Fibroblast of mammary gland (primary cell): Measurements from ENCODE around the gene ZNF598.
A peak's percentile ranks its signal among the peaks of the same experiment; 100 is the strongest.

Experiments
- DNase-seq: peaks from one replicate; pipeline ENCODE4 v3.0.0-alpha.2; 2010; ENCODE audit warnings: low read depth
- H3K4me3 ChIP-seq: 2 replicates; pipeline ENCODE4 v1.5.1; 2011; ENCODE audit warnings: low read depth, mild to moderate bottlenecking, low read length, moderate library complexity; ENCODE audit not compliant: control insufficient read depth
- TF ChIP-seq, protein P1 (sequence below): conservative IDR thresholded peaks from 2 replicates; pipeline ENCODE4 v1.5.1; 2011; ENCODE audit warnings: low read depth, low read length, inconsistent platforms; ENCODE audit not compliant: control insufficient read depth, insufficient read depth

ZNF598 gene

DNA sequence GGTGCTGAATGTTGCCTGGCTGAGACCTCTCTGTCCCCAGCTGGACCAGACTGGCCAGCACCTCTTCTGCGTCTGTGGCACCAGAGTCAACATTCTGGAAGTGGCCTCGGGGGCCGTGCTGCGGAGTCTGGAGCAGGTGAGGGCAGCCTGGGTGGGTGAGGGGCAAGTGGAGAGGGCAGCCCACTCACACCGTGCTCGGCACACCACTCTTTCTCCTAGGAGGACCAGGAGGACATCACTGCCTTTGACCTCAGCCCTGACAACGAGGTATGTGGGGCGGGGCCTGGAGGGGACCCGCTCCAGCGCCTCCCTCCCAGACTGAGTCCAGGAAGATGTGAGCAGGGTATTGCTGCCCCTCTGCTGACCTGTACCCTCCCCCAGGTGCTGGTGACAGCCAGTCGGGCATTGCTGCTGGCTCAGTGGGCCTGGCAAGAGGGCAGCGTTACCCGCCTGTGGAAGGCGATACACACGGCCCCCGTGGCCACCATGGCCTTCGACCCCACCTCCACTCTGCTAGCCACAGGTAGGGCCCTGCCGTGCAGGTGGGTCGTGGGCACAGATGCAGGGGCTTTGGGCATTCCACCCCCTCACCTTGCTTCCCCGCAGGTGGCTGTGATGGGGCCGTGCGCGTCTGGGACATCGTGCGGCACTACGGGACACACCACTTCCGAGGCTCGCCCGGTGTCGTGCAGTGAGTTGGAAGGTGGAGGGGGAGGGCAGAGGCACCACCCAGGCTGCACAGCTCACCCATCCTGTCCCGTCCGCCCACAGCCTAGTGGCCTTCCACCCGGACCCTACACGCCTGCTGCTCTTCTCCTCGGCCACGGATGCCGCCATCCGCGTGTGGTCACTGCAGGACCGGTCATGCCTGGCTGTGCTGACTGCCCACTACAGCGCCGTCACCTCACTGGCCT, 35.2 kb downstream of the ZNF598 start:
- no peak overlapping the region for H3K4me3 ChIP-seq
- DNase-seq, result no peak
- TF ChIP-seq, protein P1, sequence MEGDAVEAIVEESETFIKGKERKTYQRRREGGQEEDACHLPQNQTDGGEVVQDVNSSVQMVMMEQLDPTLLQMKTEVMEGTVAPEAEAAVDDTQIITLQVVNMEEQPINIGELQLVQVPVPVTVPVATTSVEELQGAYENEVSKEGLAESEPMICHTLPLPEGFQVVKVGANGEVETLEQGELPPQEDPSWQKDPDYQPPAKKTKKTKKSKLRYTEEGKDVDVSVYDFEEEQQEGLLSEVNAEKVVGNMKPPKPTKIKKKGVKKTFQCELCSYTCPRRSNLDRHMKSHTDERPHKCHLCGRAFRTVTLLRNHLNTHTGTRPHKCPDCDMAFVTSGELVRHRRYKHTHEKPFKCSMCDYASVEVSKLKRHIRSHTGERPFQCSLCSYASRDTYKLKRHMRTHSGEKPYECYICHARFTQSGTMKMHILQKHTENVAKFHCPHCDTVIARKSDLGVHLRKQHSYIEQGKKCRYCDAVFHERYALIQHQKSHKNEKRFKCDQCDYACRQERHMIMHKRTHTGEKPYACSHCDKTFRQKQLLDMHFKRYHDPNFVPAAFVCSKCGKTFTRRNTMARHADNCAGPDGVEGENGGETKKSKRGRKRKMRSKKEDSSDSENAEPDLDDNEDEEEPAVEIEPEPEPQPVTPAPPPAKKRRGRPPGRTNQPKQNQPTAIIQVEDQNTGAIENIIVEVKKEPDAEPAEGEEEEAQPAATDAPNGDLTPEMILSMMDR, result no peak

DNA sequence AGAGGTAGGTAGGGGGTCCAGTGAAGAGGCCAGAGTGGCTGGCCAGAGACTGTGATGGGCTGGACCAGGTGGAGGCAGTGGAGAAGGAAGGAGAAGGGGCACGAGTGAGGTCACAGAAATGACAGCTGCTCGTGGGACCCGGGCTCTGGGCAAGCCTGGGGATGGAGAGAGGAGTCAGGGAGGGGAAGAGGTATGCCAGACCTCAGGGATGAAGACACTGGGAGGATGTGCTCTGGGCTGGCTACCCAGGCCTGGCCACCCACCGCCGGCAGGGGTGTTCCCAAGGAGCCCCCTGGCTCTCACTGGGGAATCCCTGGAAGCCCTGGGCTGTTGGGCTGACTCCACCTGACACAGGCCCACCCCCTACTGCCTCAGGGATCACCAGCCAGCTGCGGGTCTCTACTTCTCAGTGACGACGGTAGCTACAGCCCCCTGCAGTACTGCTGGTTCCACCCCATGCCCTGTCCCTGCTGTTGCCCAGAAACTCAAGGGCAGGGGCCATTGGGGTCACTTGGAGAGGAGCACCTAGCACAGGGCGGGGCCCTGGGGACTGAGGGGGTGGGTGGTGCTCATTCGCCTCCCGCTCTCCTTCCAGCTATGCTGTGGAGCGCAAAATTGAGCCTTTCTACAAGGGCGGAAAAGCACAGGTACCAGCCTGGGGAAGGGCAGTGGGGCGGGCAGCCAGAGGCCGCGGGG, 36.0 kb downstream of the ZNF598 start:
- H3K4me3 ChIP-seq, result no peak overlapping the region
- DNase-seq, result no peak
- TF ChIP-seq, protein P1, result no peak

DNA sequence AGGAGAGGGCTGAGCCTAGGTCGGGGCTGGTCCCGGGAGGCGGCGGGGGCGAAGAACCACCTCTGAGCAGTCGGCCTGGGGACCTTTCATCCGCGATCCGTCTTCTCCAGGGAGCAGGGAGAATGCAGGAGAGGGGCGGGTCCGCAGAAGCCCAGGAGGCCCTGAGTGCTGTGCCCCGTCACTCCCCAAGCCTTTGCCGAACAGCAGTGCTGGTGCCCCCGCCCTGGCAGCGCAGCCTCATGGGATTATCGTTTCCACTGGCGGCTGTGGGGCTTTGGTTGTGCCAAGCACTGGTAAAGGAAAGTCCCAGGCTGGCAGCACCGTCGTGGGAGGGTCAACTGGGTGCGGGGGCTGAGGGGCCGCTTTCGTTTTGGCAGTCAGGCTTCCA, 37.1 kb downstream of the ZNF598 start:
- no peak for DNase-seq
- peak overlapping the region; percentile 82 for H3K4me3 ChIP-seq
- TF ChIP-seq, protein P1, result no peak

DNA sequence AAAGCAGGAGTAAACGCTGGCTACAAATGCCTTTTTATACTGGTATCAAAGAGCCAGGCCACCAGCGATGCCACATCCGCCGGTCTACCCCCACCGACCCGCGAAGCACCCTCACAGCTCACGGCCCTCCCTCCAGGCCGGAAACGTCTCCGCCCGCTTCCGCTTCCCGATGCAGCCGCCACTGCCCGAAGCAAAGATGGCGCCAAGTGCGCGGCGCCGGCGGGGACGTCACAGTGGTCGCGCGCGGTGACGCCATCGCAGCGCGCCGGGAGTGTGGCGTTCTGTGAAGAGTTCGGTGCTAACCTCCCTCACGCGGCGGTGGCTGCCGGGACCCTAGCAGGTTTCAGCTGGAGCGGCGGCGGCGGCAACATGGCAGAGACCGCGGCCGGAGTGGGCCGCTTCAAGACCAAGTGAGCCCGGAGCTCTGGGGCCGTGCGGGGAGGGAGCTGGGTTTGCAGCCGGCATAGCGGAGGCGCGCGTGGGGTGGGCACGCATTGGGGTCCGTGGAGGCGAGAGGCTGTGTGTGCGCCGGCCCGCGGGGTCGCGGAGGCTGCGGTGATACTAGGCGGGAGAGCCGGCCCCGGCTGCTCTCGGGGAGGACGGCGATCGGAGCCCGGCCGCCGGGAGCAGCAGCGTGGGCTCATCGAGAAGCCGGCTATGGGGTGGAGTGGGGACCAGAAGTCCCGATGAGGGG, 37.7 kb downstream of the ZNF598 start, which contains the start of gene TBL3:
TBL3 (plus strand) TSS at position 258 of the 694 bp plus-strand sequence; CDS start at position 370, 112 bp downstream.
- DNase-seq, result peak; percentile 91
- peak within 1 kb of the TSS; percentile 82 for H3K4me3 ChIP-seq
- TF ChIP-seq, protein P1, result no peak

DNA sequence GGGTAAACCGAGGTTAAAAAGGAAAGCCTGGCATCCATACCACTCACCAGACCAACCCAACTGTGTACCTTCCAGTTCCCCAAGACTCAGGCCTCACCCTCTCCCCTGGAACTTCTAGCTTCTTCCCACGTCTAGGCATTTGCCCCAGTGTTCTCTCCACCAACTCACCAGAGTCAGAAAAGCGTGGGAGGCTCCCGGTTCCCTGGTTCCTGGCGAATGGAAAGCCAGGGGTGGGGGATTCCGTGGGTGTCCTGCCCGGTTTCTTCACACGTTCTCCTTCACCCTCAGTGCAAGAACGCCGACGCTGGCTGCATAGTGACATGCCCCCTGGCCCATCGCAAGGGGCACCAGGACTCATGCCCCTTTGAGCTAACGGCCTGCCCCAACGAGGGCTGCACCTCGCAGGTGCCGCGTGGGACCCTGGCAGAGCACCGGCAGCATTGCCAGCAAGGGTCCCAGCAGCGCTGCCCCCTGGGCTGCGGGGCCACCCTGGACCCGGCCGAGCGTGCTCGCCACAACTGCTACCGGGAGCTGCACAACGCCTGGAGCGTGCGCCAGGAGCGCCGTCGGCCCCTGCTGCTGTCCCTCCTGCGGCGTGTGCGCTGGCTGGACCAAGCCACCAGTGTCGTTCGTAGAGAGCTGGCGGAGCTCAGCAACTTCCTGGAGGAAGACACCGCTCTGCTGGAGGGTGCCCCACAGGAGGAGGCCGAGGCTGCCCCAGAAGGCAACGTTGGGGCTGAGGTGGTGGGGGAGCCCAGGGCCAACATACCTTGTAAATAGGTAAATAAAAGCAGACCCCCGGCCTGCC, 41.3 kb downstream of the ZNF598 start:
- DNase-seq, result no peak
- no peak overlapping the region for H3K4me3 ChIP-seq
- TF ChIP-seq, protein P1, result no peak

DNA sequence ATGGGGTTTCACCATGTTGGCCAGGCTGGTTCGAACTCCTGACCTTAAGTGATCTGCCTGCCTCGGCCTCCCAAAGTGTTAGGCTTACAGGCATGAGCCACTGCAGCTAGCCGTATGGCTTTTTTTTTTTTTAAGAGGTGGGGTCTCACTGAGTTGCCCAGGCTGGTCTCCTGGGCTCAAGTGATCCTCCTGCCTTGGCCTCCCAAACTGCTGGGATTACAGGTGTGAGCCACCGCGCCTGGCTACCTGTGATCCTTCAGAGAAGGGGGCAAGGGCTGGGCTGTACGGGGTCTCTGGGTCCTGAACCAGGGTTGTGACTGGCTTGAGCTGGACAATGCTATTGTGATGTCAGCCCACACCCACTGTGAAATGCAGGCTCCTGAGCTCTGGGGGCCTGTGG, 43.2 kb downstream of the ZNF598 start, which contains the start of gene RNF151:
RNF151 (plus strand) TSS at position 397 of the 400 bp plus-strand sequence. CDS start 26 bp downstream, outside the sequence.
- TF ChIP-seq, protein P1, result no peak
- peak within 1 kb of the TSS; percentile 95 for H3K4me3 ChIP-seq
- no peak for DNase-seq
